Adrenal gland (tissue), 5 donors: ENCODE results near the gene RAD51B.

Experiments used
- POLR2A ChIP-seq, 2 donors: fragments of 450-650 bp; IDR thresholded peaks; one replicate each; pipeline ENCODE4 v1.6.1; 2017; ENCODE audit warnings: antibody characterized with exemption in 2 of 2, mild to moderate bottlenecking in 2 of 2, moderate library complexity in 1 of 2
- TF ChIP-seq, protein P1 (sequence below), 6 experiments: fragments of 450-650 bp in 4 of 6; fragments of 200-600 bp in 2 of 6; sonication (generic) in 1 of 6; IDR thresholded peaks; 1 replicate in 5 of 6; 2 replicates in 1 of 6; pipeline versions ENCODE4 v1.5.1 to v1.8.0; 2016 to 2021; ENCODE audit warnings: antibody characterized with exemption in 6 of 6, mild to moderate bottlenecking in 2 of 6, moderate library complexity in 1 of 6
- donor health status: DM: no; HTN: no; CAD: no.

DNA sequence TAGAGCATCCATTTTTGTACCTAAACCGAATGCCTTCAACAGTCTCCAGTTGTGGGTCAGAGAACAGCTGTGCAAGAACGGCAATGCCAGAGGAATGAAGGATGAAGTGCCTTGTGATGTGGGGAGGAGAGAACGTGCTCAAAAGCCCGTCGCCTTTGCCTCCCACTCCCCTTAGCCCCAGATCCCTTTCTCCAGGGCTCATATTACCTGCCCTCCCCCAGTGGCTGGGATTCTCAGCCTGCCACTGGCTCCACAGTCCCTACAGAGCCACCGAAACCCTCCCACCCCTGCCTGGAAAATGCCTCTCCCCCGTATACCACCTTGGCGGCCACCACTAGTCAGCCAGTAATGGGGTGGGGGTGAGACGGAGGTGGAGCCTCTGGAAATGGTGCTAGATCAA is 814.8 kb downstream of the RAD51B start:
- TF ChIP-seq, protein P1, sequence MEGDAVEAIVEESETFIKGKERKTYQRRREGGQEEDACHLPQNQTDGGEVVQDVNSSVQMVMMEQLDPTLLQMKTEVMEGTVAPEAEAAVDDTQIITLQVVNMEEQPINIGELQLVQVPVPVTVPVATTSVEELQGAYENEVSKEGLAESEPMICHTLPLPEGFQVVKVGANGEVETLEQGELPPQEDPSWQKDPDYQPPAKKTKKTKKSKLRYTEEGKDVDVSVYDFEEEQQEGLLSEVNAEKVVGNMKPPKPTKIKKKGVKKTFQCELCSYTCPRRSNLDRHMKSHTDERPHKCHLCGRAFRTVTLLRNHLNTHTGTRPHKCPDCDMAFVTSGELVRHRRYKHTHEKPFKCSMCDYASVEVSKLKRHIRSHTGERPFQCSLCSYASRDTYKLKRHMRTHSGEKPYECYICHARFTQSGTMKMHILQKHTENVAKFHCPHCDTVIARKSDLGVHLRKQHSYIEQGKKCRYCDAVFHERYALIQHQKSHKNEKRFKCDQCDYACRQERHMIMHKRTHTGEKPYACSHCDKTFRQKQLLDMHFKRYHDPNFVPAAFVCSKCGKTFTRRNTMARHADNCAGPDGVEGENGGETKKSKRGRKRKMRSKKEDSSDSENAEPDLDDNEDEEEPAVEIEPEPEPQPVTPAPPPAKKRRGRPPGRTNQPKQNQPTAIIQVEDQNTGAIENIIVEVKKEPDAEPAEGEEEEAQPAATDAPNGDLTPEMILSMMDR (IDR thresholded peaks at IDR 0.05): no peak
- TF ChIP-seq POLR2A (IDR thresholded peaks at IDR 0.05): no peak
